HG02981 (cell line): ENCODE results near the gene TMED4.

Experiments
- ATAC-seq: cut with Tn5 transposase; IDR thresholded peaks from one replicate; pipeline ENCODE4 v1.9.1; 2021; ENCODE audit warnings: mild to moderate bottlenecking, moderate library complexity; ENCODE audit not compliant: unreplicated experiment

Gene TMED4

DNA sequence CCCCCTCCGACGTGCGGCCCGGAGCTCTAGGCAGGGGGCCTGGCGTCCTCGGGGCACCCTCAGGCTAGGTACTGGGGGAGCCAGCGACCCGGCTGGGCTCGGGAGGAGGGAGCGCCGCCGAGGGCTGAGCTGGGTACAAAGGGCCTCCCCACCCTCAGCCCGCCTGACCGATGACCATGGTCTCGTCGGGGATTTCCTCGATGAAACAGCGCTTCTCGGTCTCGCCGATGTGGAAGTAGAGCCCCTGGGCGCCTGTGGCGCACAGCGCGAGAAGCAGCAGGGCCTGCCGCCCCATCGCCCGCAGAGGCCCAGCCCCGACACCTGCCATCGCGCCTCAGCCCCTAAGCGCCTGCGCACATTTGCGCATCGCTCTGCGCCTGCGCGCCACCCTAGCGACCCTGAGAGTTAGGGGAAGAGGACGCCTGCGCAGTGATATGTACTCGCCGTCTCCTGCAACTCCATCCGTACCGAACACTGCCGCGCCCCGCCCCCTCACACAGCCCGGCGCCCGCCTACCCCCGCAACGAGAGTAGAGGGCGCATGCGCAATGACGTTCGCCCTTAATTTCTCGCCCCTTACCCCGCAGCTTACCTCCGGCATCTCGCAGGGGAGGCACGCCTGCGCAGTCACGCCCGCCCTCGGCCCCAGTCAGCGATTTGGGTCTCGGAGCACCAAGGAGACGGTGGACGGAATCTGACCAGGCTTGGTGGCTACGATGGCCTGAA is at the start of gene TMED4:
Gene TMED4, minus strand, starts transcription at position 353 of the 725 bp plus-strand sequence. Its CDS starts 25 bp downstream, at position 328.
- peak; percentile 81 for ATAC-seq

DNA sequence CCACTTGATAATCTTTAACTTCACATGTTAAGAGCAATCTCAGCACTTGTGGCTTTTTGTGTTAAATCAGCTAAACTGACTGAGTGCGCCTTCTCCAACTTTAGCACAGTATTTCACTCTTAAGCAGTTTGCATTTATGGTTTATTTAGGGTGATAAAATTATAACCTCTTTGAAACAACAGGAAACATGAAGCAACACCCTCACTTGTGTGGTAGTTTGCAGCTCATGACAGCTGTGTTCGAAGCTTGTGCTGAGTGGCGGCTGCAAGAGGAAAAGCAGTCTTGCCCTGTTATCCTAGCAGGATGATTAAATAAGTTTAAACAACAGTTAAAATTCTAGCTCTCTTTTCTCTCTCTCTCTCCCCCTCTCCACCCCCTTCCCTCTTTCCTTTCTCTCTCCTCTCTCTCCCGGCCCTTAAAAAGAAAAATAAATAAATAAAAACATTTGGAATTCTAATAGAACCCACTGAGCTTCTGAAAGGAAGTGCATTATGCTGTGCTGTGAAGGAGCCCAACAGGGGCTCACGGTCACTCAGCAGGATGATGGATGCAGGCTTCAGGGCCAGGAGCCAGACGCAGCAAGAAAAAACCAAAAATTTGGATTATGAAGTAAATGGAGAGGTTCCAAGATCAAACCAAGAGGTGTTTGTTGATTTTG is 49.6 kb upstream of the TMED4 start:
- ATAC-seq = no peak

DNA sequence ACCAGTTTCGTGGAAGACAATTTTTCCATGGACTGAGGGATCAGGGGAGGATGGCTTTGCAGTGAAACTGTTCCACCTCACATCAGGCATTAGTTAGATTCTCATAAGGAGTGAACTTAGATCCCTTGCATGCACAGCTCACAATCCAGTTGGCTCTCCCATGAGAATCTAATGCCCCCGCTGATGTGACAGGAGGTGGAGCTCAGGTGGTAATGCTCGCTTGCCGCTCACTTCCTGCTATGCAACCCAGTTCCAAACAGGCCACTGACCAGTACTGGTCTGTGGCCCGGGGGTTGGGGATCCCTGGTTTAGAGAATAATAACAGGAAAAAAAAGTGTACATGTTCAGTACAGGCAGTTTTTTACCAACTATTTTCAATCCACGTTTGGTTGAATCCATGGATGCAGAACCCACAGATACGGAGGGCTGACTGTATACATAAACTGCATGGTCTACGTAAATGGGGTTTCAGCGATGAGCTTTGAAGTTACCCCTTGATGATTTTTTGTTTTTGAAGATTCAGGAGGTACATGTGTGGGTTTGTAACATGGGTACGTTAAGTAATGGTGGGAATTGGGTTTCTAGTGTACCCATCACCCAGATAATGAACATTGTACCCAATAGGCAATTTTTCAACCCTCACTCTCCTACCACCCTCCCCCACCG is 48.9 kb upstream of the TMED4 start:
- no peak for ATAC-seq

GRCh38 chr7:44629829-44630522 is 47.9 kb upstream of the TMED4 start:
- ATAC-seq = no peak

- no peak for ATAC-seq
Measured at GRCh38 chr7:44626620-44627019, 44.6 kb upstream of the TMED4 start.

GRCh38 chr7:44625526-44626471 is 43.8 kb upstream of the TMED4 start:
- no peak for ATAC-seq

DNA sequence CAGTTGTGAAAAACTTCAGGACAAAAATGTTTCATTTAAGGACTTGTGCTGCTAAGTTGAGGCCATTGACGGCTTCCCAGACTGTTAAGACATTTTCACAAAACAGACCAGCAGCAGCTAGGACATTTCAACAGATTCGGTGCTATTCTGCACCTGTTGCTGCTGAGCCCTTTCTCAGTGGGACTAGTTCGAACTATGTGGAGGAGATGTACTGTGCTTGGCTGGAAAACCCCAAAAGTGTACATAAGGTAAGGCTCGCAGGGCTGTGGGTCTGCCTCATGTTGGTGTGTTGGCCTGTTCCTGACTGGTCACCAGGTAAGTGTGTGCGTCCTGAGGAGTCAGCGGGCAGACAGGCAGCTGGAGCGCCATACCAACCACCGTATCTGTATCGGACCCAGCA is 42.3 kb upstream of the TMED4 start:
- no peak for ATAC-seq

- ATAC-seq = peak; percentile 66
Measured at GRCh38 chr7:44622342-44623151, 40.5 kb upstream of the TMED4 start.

- ATAC-seq = no peak
Measured at GRCh38 chr7:44621750-44622103, 39.7 kb upstream of the TMED4 start.

GRCh38 chr7:44621034-44621749 is 39.2 kb upstream of the TMED4 start:
- no peak for ATAC-seq

GRCh38 chr7:44618753-44619152 is 36.7 kb upstream of the TMED4 start:
- ATAC-seq = no peak

DNA sequence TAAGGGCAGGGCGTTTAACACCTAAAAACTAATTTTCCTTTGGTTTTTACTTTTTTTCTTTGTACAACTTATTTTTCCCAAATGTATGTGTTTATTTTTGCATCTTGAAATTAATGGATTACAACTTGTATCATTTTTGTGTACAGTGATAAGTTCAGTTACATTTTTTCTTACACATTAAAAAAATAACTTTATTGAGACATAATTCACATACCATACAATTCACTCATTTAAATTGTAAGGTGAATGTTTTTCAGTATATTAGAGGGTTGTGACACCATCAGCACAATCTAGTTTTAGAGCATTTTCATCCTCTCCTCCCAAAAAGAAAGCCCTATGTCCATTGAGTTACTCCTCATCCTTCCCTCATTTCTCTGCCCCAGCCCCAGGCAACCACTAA is 36.0 kb upstream of the TMED4 start:
- ATAC-seq = no peak

- ATAC-seq = no peak
Measured at GRCh38 chr7:44617225-44617890, 35.3 kb upstream of the TMED4 start.

DNA sequence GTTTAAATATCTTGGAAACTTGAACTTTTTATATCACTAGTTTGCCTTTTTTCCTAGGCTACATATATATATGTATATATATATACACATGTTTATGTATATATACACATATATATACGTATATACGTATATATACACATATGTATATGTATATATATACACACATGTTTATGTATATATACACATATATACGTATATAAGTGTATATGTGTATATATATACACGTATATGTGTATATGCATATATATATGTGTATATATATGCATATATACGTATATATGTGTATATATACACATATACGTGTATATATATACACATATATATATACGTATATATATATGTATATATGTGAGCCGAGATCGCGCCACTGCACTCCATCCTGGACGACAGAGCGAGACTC is 34.5 kb upstream of the TMED4 start:
- ATAC-seq = no peak

GRCh38 chr7:44615793-44616192 is 33.8 kb upstream of the TMED4 start:
- no peak for ATAC-seq

- no peak for ATAC-seq
Measured at GRCh38 chr7:44615149-44615611, 33.1 kb upstream of the TMED4 start.

DNA sequence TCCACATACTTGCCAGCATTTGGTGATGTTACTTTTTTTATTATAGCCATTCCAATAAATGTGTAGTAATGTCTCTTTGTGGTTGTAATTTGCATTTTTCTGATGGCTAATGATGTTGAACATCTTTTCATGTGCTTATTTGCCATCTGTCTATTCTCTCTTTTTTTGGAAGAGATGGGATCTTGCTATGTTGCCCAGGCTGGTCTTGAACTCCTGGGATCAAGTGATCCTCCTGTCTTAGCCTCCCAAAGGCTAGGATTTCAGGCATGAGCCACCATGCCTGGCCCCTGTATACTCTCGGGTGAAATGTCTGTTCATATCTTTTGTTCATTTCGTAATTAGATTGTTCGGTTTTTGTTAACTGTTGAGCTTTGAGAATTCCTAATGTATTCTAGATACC is 27.8 kb upstream of the TMED4 start:
- ATAC-seq = no peak

- ATAC-seq = no peak
Measured at GRCh38 chr7:44608916-44609648, 27.1 kb upstream of the TMED4 start.
